Activated CD4-positive, alpha-beta T cell treated with anti-CD3 and anti-CD28 coated beads, Interleukin-2, amount 50 U/mL, for 48 hours (primary cell): ENCODE results near the gene NXT2.
"Not testable (repeated sequence)": the region's sequence is repeated elsewhere in the genome, so short reads cannot be mapped to it uniquely, and the experiment has no call there.

ENCODE experiments used
- DNase-seq, 2 experiments: peaks; one replicate each; pipeline ENCODE4 v3.0.0-alpha.2; 2020

Gene NXT2

DNA sequence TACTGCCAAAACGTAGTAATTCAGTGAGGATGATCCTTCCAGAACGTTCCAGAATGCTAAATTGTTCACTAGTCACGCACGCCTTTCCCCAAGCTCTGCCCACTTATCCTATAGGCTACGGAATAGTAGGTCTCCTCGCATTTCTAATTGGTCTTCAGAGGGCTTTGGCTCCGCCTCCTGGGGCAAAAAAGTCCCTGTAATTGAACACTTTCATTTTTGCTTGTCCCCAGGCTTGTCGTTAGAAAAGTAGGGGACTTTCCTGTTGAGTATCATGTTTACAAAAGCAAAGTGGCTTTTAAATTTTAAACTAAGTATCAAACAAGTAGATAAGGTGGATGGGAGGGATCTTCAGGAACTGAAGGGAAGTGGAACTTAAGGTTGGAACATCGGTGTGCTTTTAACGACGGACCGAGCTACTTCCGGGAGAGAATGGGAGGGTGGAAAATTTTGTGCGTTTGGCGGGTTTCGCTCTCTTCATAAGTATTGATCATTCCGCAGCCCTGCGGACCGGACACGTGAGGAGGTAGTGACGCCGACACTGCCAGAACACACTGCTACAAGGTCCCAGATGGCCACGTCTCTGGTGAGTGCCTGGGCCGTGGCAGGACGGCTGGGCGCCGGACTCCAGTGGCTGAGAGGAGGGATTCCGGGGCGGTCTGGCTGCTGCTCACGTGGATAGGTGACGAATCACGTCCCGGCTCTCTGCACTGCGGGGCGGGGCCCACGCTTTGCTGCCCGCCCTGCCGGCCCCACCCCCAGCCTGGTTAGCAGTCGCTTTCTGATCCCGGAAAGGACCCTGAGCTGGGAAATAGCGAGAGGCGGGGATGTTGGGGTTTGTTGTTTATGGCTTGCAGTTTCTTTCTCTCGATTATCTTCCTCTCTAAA lies at the start of gene NXT2:
Gene NXT2 (plus strand): TSS at position 406 of the 885 bp plus-strand sequence. CDS start 163 bp downstream, at position 569.
- peak; percentile 79 to 85 for DNase-seq

GRCh38 chrX:109487640-109488039 lies 49.0 kb upstream of the NXT2 start:
- no peak for DNase-seq

- no peak for DNase-seq
Measured at GRCh38 chrX:109489174-109489573, 47.5 kb upstream of the NXT2 start.

DNA sequence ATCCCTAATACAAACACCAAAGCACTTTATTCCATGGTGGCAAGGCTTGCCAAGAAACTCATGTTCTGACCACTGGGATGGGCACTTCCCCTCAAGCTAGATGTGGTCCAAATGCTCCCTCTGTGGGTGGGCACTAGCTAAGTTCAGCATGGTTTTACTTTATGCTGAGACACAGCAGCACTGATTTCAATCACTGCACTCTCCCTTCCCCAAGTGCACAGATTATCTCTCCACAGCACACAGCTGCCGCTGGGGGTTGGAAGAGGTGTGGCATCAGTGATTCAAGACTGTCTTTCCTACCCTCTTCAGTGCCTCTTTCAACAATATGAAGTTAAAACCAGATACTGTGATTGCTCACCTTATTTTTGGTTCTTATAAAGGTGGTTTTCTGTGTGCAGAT lies 38.2 kb upstream of the NXT2 start:
- no peak for DNase-seq

DNA sequence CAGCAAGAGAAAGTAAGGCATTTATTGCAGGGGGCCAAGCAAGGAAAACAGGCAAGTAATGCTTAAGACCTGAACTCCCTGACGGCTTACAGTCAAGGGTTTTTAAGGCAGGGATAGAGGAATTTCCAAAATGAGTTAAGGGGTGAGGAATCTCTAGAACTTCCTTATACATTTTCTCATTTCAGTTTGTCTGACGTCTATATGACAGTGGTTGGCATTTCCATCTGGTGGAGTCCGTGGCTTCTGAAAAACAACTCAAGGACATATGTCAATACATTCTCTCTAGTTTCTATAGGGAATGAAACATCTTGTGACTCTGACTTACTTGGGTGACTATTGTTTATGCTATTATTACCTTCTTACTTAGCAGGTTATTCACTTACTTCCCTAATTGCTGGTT lies 35.5 kb upstream of the NXT2 start:
- no peak for DNase-seq

DNA sequence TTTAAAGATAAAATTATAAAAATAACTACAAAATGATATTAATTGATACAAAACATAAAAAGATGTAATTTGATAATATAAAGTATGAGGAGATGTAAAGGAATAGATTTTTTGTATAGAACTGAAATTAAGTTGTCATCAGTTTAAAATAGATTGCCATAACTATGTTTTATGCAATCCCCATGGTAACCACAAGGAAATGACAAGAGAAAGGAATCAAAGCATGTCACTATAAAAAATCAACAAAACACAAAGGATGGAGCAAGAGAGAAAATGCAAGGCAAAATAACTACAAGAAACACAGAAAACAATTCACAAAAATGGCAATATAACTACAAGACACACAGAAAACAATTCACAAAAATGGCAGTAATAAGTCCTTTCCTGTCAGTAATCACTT lies 27.7 kb upstream of the NXT2 start:
- DNase-seq = no peak

DNA sequence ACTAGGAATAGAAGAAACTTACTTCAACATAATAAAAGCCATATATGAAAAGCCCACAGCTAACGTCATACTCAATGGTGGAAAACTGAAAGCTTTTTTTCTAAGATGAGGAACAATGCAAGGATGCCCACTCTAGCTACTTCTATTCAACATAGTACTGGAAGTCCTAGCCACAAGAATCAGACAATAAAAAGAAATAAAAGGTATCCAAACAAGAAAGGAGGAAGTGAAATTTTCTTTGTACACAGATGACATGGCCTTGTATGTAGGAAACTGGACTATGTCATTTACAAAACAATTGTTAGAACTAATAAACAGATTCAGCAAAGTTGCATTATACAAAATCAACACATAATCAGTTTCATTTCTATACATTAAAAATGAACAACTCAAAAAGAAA lies 25.5 kb upstream of the NXT2 start:
- no peak for DNase-seq

- no peak for DNase-seq
Measured at GRCh38 chrX:109519001-109519400, 17.6 kb upstream of the NXT2 start.

DNA sequence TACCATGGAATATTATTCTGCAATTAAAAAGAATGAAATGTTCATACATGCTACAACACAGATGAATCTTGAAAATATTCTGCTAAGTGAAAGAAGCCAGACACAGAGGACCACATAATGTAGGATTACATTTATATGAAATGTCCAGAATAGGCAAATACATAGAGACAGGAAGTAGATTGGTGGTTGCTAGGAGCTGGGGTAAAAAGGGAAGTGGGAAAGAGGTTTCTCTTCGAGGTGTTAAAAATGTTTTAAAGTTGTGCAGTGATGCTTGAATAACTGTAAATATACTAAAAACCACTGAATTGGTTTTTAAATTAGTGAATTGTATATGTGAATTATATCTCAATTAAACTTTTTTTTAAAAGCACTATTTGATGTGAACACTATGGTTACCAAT lies 3.6 kb upstream of the NXT2 start:
- DNase-seq = no peak

DNA sequence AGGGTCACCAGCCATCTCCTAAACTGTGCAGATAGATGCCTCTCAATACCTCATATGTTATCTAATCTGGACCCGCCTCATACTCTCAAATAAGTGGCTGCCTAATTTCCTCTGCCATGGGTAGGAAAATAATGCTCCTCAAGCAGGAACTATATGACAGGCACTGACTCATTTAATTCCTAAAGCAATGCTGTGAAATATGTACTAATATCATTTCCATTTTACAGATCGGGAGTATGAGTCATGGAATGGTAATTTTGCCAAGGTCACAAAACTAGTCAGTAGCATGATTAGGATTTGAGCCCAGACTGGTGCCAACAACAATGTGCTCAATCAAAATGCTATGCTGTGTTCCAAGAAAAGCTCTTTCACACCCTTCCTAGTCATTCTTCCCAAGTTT lies 3.0 kb upstream of the NXT2 start:
- no peak for DNase-seq

- DNase-seq = no peak
Measured at GRCh38 chrX:109534933-109535332, 1.7 kb upstream of the NXT2 start.

- DNase-seq = no peak
Measured at GRCh38 chrX:109535578-109535977, 1.1 kb upstream of the NXT2 start.

GRCh38 chrX:109537324-109537665 lies 651 bp downstream of the NXT2 start:
- no peak for DNase-seq

DNA sequence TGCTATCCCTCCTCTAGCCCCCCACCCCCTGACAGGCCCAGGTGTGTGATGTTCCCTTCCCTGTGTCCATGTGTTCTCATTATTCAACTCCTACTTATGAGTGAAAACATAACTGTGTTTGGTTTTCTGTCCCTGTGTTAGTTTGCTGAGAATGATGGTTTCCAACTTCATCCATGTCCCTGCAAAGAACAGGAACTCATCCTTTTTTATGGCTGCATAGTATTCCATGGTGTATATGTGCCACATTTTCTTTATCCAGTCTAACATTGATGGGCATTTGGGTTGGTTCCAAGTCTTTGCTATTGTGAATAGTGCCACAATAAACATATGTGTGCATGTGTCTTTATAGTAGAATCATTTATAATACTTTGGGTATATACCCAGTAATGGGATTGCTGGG lies 2.4 kb downstream of the NXT2 start:
- not testable (repeated sequence) for DNase-seq

- DNase-seq = no peak
Measured at GRCh38 chrX:109553862-109554261, 17.2 kb downstream of the NXT2 start.

DNA sequence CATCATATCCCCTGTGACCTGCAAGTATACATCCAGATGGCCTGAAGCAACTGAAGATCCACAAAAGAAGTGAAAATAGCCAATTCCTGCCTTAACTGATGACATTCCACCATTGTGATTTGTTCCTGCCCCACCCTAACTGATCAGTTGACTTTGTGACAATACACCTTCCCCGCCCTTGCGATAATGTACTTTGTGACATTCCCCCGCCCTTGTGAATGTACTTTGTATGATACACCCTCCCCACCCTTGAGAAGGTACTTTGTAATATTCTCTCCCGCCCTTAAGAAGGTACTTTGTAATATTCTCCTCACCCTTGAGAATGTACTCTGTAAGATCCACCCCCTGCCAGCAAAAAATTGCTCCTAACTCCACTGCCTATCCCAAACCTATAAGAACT lies 39.4 kb downstream of the NXT2 start:
- DNase-seq = not testable (repeated sequence)

- no peak for DNase-seq
Measured at GRCh38 chrX:109577055-109577454, 40.4 kb downstream of the NXT2 start.

DNA sequence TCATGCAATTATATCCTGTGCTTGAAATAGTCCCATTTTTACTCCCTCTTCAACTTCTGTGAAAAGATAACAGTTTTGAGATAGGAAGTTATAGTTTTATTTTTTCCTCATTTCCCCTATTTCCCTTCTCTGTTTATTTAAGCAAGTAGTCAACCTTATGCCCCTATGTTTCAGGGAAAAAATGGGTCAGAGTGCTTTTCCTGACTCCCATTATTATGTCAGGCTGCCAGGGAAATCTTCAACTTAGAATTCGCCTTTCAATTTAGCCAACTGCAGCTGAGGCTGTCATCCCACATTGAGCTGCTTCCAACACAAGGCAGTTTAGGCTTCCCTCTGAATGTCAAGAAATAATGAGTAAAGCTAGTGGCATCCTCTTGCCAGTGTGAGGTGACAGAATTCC lies 42.3 kb downstream of the NXT2 start:
- DNase-seq = no peak

DNA sequence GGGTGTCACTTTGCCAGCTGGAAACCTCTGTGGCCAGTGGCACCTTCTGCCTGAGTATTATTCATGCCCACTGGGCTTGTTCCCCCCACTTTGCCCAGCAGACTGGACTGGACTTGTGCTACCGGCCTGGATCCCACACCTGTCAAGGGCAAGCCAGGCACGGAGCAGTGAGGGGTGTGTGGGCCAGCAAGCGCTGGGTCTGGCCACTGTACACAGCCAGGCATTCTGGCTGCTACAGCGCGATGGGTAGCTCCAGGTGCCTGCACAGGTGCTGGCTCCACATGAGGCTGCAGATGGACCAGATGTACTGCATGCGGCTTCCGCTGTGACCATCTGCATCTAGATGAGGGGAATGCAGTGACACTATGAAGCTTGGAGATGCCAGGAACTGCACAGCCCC lies 48.8 kb downstream of the NXT2 start:
- no peak for DNase-seq

DNA sequence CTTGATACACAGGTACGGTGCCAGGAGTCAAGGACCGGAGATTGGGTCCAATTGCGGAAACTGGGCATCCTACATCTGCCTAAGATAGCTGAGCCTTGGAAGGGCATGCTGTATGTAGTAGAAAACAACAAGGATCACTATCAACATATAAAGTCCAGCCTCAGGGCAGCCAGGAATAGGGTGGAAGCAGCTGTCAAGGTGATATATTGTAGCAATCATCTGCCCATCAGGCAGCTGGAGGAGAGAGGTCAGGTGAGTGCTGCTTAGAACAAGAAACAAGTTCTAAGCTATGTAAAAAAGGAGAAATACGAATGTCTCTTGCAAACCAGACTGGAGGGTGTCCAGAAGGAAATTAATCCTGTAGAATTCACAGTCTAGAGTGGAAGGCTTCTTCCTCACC lies 53.5 kb downstream of the NXT2 start:
- DNase-seq = no peak
